ENCODE results near the gene ST6GALNAC2. TPM values are rescaled to one million over a fixed set of nuclear protein-coding genes. Genes with fewer than 3 reads are reported as not detected.
A peak's percentile ranks its signal among the peaks of the same experiment; 100 is the strongest.

ST6GALNAC2 gene
- total and polyA plus RNA-seq, 9 donors: 1.2 to 8.0 (median 1.5) TPM

- H3K27ac ChIP-seq (ENCODE audit: low read length): peak overlapping the region; percentile 86
- 0% methylated on average over 6 of the region's 14 CpGs for WGBS (ENCODE audit: insufficient coverage)
- peaks cover 33% of the 10 kb centered on the region for H3K4me1 ChIP-seq (ENCODE audit: control insufficient read depth, insufficient read depth, low read length)
- DNase-seq: no peak
- H3K27me3 ChIP-seq (ENCODE audit: control insufficient read depth, insufficient read depth, low read length): no peaks in the 10 kb centered on the region
- H3K4me3 ChIP-seq (ENCODE audit: low read length): peak overlapping the region; percentile 62
- H3K9me3 ChIP-seq (replicated peaks; ENCODE audit: control insufficient read depth, low read depth, low read length): no peaks in the 10 kb centered on the region
- peaks cover 21% of the 10 kb centered on the region for H3K36me3 ChIP-seq (ENCODE audit: control insufficient read depth, insufficient read depth, low read length)
Observed at GRCh38 chr17:76558198-76559095, 27.2 kb downstream of the ST6GALNAC2 start.

- H3K9me3 ChIP-seq (replicated peaks; ENCODE audit: control insufficient read depth, low read depth, low read length): no peaks in the 10 kb centered on the region
- peak overlapping the region; percentile 62 for H3K4me3 ChIP-seq (ENCODE audit: low read length)
- peak overlapping the region; percentile 90 for H3K27ac ChIP-seq (ENCODE audit: low read length)
- WGBS (ENCODE audit: insufficient coverage): 1% methylated on average over 45 of the region's 55 CpGs
- H3K36me3 ChIP-seq (ENCODE audit: control insufficient read depth, insufficient read depth, low read length): peaks cover 17% of the 10 kb centered on the region
- DNase-seq: peak; percentile 98
- no peaks in the 10 kb centered on the region for H3K27me3 ChIP-seq (ENCODE audit: control insufficient read depth, insufficient read depth, low read length)
- peaks cover 34% of the 10 kb centered on the region for H3K4me1 ChIP-seq (ENCODE audit: control insufficient read depth, insufficient read depth, low read length)
Observed at GRCh38 chr17:76557368-76558197, 28.1 kb downstream of the ST6GALNAC2 start.

- DNase-seq: no peak
- Histone ChIP-seq H3K4me3 (ENCODE audit: low read length) (peak overlapping the region; percentile 62), H3K4me1 (ENCODE audit: control insufficient read depth, insufficient read depth, low read length) (peaks cover 34% of the 10 kb centered on the region), H3K27me3 (ENCODE audit: control insufficient read depth, insufficient read depth, low read length) (no peaks in the 10 kb centered on the region), H3K9me3 (replicated peaks; ENCODE audit: control insufficient read depth, low read depth, low read length) (no peaks in the 10 kb centered on the region), H3K36me3 (ENCODE audit: control insufficient read depth, insufficient read depth, low read length) (peaks cover 12% of the 10 kb centered on the region), H3K27ac (ENCODE audit: low read length) (peak overlapping the region; percentile 90)
- WGBS (ENCODE audit: insufficient coverage): 51% methylated on average over 27 of the region's 30 CpGs
Observed at GRCh38 chr17:76556765-76557367, 28.8 kb downstream of the ST6GALNAC2 start.

GRCh38 chr17:76554131-76554530 lies 31.5 kb downstream of the ST6GALNAC2 start:
- peaks cover 24% of the 10 kb centered on the region for H3K4me1 ChIP-seq (ENCODE audit: control insufficient read depth, insufficient read depth, low read length)
- H3K27me3 ChIP-seq (ENCODE audit: control insufficient read depth, insufficient read depth, low read length): no peaks in the 10 kb centered on the region
- no peak overlapping the region for H3K27ac ChIP-seq (ENCODE audit: low read length)
- no peak overlapping the region for H3K4me3 ChIP-seq (ENCODE audit: low read length)
- H3K36me3 ChIP-seq (ENCODE audit: control insufficient read depth, insufficient read depth, low read length): no peaks in the 10 kb centered on the region
- no peaks in the 10 kb centered on the region for H3K9me3 ChIP-seq (replicated peaks; ENCODE audit: control insufficient read depth, low read depth, low read length)
- 67% methylated on average over 5 of the region's 6 CpGs for WGBS (ENCODE audit: insufficient coverage)
- DNase-seq: no peak

GRCh38 chr17:76553178-76553908 lies 32.3 kb downstream of the ST6GALNAC2 start:
- no peaks in the 10 kb centered on the region for H3K36me3 ChIP-seq (ENCODE audit: control insufficient read depth, insufficient read depth, low read length)
- no peaks in the 10 kb centered on the region for H3K9me3 ChIP-seq (replicated peaks; ENCODE audit: control insufficient read depth, low read depth, low read length)
- no peak for DNase-seq
- no peak overlapping the region for H3K4me3 ChIP-seq (ENCODE audit: low read length)
- H3K4me1 ChIP-seq (ENCODE audit: control insufficient read depth, insufficient read depth, low read length): peaks cover 19% of the 10 kb centered on the region
- no peak overlapping the region for H3K27ac ChIP-seq (ENCODE audit: low read length)
- 77% methylated on average over 3 of the region's 8 CpGs for WGBS (ENCODE audit: insufficient coverage)
- H3K27me3 ChIP-seq (ENCODE audit: control insufficient read depth, insufficient read depth, low read length): no peaks in the 10 kb centered on the region

- DNase-seq: no peak
- Histone ChIP-seq H3K27ac (ENCODE audit: low read length) (no peak overlapping the region), H3K4me1 (ENCODE audit: control insufficient read depth, insufficient read depth, low read length) (peaks cover 21% of the 10 kb centered on the region), H3K27me3 (ENCODE audit: control insufficient read depth, insufficient read depth, low read length) (no peaks in the 10 kb centered on the region), H3K36me3 (ENCODE audit: control insufficient read depth, insufficient read depth, low read length) (no peaks in the 10 kb centered on the region), H3K4me3 (ENCODE audit: low read length) (no peak overlapping the region), H3K9me3 (replicated peaks; ENCODE audit: control insufficient read depth, low read depth, low read length) (no peaks in the 10 kb centered on the region)
- WGBS (ENCODE audit: insufficient coverage): 73% methylated on average over 3 of the region's 4 CpGs
Observed at GRCh38 chr17:76551685-76552084, 34.0 kb downstream of the ST6GALNAC2 start.

- no peak overlapping the region for H3K4me3 ChIP-seq (ENCODE audit: low read length)
- H3K27ac ChIP-seq (ENCODE audit: low read length): no peak overlapping the region
Observed at GRCh38 chr17:76550712-76551615, 34.7 kb downstream of the ST6GALNAC2 start.

GRCh38 chr17:76549539-76549938 lies 36.1 kb downstream of the ST6GALNAC2 start:
- Histone ChIP-seq H3K36me3 (ENCODE audit: control insufficient read depth, insufficient read depth, low read length) (no peaks in the 10 kb centered on the region), H3K27ac (ENCODE audit: low read length) (no peak overlapping the region), H3K4me3 (ENCODE audit: low read length) (no peak overlapping the region), H3K27me3 (ENCODE audit: control insufficient read depth, insufficient read depth, low read length) (no peaks in the 10 kb centered on the region), H3K4me1 (ENCODE audit: control insufficient read depth, insufficient read depth, low read length) (peaks cover 40% of the 10 kb centered on the region), H3K9me3 (replicated peaks; ENCODE audit: control insufficient read depth, low read depth, low read length) (no peaks in the 10 kb centered on the region)
- no peak for DNase-seq
- 88% methylated on average over 4 of the region's 7 CpGs for WGBS (ENCODE audit: insufficient coverage)

More at GRCh38 chr17:76550712-76551615, 34.7 kb downstream of the ST6GALNAC2 start:
- 29% methylated on average over 1 of the region's 15 CpGs for WGBS (ENCODE audit: insufficient coverage)
- H3K36me3 ChIP-seq (ENCODE audit: control insufficient read depth, insufficient read depth, low read length): no peaks in the 10 kb centered on the region
- no peaks in the 10 kb centered on the region for H3K27me3 ChIP-seq (ENCODE audit: control insufficient read depth, insufficient read depth, low read length)
- H3K4me1 ChIP-seq (ENCODE audit: control insufficient read depth, insufficient read depth, low read length): peaks cover 26% of the 10 kb centered on the region
- no peaks in the 10 kb centered on the region for H3K9me3 ChIP-seq (replicated peaks; ENCODE audit: control insufficient read depth, low read depth, low read length)
- DNase-seq: no peak

- no peak overlapping the region for H3K4me3 ChIP-seq (ENCODE audit: low read length)
- H3K4me1 ChIP-seq (ENCODE audit: control insufficient read depth, insufficient read depth, low read length): peaks cover 40% of the 10 kb centered on the region
- no peaks in the 10 kb centered on the region for H3K9me3 ChIP-seq (replicated peaks; ENCODE audit: control insufficient read depth, low read depth, low read length)
- no peaks in the 10 kb centered on the region for H3K27me3 ChIP-seq (ENCODE audit: control insufficient read depth, insufficient read depth, low read length)
- no peak overlapping the region for H3K27ac ChIP-seq (ENCODE audit: low read length)
- no peak for DNase-seq
- 89% methylated on average over 7 of the region's 9 CpGs for WGBS (ENCODE audit: insufficient coverage)
- no peaks in the 10 kb centered on the region for H3K36me3 ChIP-seq (ENCODE audit: control insufficient read depth, insufficient read depth, low read length)
Observed at GRCh38 chr17:76549215-76549518, 36.5 kb downstream of the ST6GALNAC2 start.

All from muscle of leg (tissue), 11 donors.